GM12872 (cell line): ENCODE data around the gene NDUFAF8.

Source experiments
- TF ChIP-seq, protein P1 (sequence below): IDR thresholded peaks from 3 replicates; pipeline ENCODE4 v1.5.1; 2011; ENCODE audit warnings: low read depth, mild to moderate bottlenecking, low read length, moderate library complexity; ENCODE audit not compliant: insufficient read depth

Gene NDUFAF8

DNA sequence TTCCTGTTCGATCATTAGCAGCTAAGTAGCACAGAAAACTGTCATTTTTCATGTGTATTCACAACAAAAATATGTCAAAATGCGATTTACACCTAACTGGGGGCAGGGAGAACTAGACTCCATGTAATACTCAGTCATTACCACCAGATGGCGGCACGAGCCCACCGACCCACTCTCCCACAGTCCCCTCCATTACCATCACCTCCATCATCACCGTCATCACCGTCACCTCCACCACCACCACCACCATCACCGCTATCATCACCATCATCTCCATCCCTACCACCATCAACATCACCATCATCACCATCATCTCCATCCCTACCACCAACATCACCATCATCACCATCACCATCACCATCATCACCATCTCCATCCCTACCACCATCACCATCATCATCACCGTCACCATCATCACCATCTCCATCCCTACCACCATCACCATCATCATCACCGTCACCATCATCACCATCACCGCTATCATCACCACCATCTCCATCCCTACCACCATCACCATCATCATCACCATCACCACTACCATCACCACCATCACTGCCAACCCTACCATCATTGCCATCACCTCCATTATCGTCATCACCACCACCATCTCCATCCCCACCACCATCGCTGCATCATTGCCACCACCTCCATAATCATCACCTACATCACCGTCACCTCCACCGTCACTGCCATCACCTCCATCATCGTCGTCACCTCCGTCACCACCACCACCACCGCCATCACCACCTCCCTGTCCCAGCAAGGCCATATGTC is 14.4 kb downstream of the NDUFAF8 start:
- TF ChIP-seq, protein P1, sequence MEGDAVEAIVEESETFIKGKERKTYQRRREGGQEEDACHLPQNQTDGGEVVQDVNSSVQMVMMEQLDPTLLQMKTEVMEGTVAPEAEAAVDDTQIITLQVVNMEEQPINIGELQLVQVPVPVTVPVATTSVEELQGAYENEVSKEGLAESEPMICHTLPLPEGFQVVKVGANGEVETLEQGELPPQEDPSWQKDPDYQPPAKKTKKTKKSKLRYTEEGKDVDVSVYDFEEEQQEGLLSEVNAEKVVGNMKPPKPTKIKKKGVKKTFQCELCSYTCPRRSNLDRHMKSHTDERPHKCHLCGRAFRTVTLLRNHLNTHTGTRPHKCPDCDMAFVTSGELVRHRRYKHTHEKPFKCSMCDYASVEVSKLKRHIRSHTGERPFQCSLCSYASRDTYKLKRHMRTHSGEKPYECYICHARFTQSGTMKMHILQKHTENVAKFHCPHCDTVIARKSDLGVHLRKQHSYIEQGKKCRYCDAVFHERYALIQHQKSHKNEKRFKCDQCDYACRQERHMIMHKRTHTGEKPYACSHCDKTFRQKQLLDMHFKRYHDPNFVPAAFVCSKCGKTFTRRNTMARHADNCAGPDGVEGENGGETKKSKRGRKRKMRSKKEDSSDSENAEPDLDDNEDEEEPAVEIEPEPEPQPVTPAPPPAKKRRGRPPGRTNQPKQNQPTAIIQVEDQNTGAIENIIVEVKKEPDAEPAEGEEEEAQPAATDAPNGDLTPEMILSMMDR = peak; percentile 83

DNA sequence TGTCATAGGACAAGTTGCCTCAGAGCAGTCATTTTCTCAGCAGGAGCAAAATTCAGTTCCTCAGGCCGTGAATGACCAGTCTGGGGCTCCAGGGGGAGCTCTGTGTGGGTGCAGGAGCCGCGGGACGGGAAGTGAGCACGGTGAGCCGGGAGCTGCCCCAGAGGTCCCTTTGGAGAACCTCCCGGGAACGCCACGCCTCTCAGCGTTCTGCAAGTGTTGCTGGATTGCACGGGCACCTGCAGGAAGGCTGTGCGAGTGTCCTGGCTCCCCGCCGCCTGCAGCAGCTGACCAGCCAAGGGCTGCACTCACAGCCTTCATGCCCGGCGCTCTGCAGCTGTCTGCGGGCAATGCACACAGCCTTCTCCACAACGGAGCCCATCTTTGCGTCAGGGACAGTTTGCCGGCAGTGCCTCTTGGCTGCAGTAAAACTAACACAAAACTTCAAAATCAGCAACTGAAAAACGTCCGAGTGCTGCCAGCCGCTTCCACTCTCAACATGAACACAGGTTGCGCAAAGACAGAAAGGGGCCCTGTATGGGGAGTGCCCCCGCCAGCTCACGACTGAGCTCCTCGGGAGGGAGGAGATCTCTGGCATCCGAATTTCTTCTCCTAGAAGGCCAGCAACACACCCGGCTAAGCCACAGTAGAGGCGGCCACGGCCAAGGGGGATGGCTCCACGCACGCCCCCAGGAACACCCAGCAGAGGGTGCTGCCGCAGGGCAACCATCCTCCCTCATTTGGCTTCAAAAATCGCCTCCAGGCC is 16.0 kb downstream of the NDUFAF8 start:
- TF ChIP-seq, protein P1 = no peak

DNA sequence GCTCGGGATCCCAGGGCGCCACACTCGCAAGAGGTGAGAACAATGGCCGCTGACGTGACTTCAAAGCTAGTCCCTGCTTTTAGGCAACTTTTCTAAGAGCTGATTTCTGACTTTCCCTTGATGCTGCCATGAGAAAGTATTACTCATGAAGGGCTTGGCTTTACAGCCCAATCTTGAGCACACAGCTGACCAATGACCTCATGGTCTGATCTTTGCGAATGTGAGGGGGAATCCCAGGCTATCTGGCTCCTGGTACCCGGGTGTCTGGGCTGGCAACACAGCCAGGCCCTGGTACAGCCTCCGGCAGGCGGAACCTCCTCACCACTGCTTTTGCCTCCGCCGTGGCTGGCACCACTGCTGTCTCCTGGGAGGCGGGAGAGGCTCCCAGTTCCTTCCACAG is 17.5 kb downstream of the NDUFAF8 start:
- TF ChIP-seq, protein P1 = no peak

DNA sequence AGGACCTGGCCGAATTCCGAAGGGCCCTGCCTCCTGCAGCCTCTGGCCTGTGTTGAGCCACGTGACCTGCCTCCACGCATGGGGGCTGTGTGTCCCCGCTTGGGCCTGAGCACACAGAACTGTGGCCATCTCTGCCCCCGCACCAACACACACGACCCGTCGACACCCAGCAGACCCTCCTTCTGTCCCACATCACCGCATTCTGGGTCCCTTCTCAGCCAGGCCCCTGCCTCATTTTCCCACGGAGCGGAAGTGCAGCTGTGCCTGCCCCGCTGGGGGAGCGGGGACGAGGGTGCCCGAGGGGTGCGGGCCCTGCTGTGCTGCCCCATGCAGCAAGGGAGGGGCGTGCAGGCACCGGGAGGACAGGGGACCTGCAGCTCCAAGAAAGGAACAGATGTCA is 18.4 kb downstream of the NDUFAF8 start:
- TF ChIP-seq, protein P1 = no peak

DNA sequence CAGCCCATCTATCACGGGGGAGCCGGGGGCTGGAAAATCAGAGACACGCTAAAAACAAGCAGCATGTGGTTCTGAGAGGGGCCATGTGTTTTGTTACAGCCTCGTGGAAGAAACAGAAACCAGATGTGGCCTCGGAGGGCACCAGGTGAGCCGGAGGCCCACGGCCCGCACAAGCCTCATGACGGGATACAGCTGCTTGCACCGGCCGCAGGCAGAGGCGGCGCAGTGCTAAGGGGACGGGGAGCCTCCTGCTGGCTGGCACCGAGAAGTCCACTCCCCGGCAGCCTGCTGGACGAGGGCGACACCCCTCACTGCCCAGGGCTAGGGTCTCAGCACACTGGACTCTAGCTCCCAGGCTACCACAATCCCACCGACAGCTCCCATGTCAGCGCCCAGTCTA is 19.2 kb downstream of the NDUFAF8 start:
- TF ChIP-seq, protein P1 = no peak

DNA sequence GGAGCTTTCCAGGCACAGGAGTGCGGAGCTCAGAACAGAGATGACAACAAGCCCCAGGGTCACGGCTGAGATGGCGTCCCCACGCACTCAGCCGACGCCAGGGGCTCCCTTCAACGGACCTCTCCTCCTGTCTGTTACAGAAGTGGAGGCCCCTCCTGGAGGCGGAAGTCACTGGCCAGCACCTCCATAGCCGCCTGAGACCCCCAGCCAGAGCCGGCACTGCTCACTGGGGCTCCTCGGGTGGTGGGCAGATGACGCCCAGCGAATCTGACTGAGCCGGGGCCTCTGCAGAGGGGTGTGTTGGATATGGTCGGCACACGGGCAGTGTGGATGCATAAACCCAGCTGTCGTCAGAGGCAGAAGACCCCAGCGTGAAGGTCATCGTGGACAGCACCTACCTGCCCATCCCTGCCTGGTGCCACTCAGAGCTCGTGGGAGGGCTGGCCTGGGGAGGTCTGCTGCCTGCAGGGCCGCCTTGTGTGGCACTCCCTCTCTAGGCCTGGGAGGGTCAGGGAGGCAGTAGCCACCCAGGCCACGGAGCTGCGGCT is 20.0 kb downstream of the NDUFAF8 start:
- TF ChIP-seq, protein P1 = no peak

DNA sequence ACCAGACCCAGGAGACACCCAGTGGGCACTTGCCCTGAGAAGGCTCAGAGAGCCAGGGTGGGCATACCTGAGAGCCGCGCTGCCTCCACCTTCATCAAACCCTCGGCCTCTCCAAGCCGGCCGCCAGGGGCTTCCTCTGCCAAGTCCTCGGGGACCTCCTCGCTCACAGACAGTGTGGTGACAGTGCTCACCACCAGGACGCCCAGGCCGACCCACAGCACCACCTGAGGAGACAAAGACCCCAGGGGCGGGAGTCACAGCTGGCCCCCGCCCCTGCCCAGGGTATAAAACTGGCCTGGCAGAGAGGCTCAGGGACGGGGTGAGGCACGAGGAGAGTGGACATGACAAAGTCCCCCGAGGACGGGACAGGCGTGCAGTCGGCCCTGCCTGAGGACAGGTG is 21.1 kb downstream of the NDUFAF8 start:
- TF ChIP-seq, protein P1 = no peak
